Right lobe of liver (tissue), 4 donors: ENCODE results near the gene STXBP6.

ENCODE experiments used
- POLR2A ChIP-seq: fragments of 450-650 bp; IDR thresholded peaks from one replicate; pipeline ENCODE4 v1.6.1; 2017; ENCODE audit warnings: antibody characterized with exemption, mild to moderate bottlenecking
- TF ChIP-seq, protein P1 (sequence below), 4 donors: fragments of 200-600 bp in 3 of 4; fragments of 450-650 bp in 1 of 4; IDR thresholded peaks; one replicate each; pipeline versions ENCODE4 v1.5.1 to v1.8.0; 2016 to 2022; ENCODE audit warnings: antibody characterized with exemption in 4 of 4, mild to moderate bottlenecking in 2 of 4
- donor health status: DM: no; HTN: no; CAD: no.
- donor health status: DM: no; HTN: no; CAD: no.
- donor health status: DM: no; HTN: yes; CAD: no.

DNA sequence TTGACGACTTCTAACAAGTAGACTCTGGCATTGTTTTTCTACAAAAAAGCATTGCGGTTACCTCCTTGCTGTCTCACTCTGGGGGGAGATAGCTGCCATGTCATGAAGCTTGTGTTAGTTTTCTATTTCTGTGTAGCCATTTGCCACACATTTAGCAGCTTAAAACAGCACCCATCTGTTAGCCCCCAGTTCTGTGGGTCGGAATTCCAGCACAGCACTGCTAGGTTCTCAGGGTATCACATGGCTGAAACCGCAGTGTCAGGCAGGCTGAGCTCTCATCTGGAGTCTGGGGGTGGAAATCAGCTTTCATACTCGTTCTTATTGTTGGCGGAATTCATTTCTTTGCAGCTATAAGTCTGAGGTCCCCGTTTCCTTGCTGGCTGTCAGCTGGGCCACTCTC is 19.9 kb upstream of the STXBP6 start:
- TF ChIP-seq, protein P1, sequence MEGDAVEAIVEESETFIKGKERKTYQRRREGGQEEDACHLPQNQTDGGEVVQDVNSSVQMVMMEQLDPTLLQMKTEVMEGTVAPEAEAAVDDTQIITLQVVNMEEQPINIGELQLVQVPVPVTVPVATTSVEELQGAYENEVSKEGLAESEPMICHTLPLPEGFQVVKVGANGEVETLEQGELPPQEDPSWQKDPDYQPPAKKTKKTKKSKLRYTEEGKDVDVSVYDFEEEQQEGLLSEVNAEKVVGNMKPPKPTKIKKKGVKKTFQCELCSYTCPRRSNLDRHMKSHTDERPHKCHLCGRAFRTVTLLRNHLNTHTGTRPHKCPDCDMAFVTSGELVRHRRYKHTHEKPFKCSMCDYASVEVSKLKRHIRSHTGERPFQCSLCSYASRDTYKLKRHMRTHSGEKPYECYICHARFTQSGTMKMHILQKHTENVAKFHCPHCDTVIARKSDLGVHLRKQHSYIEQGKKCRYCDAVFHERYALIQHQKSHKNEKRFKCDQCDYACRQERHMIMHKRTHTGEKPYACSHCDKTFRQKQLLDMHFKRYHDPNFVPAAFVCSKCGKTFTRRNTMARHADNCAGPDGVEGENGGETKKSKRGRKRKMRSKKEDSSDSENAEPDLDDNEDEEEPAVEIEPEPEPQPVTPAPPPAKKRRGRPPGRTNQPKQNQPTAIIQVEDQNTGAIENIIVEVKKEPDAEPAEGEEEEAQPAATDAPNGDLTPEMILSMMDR (IDR thresholded peaks at IDR 0.05) = no peak
- TF ChIP-seq POLR2A = no peak
